Testis (tissue), 2 donors: ENCODE data around the gene ZNF639.

Source experiments
- POLR2A ChIP-seq: fragments of 450-650 bp; IDR thresholded peaks from one replicate; pipeline ENCODE4 v1.6.1; 2017; ENCODE audit warnings: antibody characterized with exemption, mild to moderate bottlenecking, moderate library complexity
- TF ChIP-seq, protein P1 (sequence below), 3 experiments: fragments of 450-650 bp in 2 of 3; fragments of 200-600 bp in 1 of 3; sonication (generic) in 1 of 3; IDR thresholded peaks; one replicate each; pipeline ENCODE4 v1.5.1; 2016 to 2019; ENCODE audit warnings: antibody characterized with exemption in 3 of 3, mild to moderate bottlenecking in 2 of 3, moderate library complexity in 1 of 3

DNA sequence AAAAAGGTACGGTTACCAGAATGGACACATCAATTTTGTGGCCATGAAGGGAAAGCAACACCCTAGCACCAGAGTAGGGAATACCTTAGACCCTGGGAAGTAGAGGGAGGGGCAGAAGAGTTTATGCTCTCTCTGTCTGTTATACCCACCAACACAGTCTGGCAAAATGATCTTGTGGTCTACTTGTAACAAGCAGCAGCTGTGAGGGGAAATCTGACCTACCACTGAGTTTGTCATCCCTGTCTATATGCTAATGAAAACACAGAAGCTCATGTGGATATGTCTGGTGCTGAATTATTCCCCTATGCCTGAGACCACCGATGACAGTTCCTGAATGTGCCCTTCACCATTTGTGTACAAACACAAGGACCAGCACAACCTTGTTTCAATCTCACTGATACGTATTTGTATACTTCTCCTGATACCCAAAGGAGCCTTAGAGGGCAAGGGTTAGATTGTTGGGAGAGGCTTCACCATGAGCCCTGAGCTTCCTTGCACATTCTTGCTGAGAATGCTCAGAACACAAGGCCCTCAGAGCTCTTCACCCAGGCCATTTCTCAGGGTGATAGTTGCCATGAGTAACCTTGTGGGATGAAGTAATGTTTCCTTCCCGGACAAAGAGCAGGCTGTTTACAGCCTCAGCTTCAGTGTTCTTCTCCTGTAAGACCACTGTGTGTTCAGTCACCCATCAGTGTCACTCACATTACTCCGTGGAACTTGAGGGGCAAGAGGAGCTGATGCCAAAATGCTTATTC lies 24.7 kb upstream of the ZNF639 start:
- TF ChIP-seq, protein P1, sequence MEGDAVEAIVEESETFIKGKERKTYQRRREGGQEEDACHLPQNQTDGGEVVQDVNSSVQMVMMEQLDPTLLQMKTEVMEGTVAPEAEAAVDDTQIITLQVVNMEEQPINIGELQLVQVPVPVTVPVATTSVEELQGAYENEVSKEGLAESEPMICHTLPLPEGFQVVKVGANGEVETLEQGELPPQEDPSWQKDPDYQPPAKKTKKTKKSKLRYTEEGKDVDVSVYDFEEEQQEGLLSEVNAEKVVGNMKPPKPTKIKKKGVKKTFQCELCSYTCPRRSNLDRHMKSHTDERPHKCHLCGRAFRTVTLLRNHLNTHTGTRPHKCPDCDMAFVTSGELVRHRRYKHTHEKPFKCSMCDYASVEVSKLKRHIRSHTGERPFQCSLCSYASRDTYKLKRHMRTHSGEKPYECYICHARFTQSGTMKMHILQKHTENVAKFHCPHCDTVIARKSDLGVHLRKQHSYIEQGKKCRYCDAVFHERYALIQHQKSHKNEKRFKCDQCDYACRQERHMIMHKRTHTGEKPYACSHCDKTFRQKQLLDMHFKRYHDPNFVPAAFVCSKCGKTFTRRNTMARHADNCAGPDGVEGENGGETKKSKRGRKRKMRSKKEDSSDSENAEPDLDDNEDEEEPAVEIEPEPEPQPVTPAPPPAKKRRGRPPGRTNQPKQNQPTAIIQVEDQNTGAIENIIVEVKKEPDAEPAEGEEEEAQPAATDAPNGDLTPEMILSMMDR (IDR thresholded peaks at IDR 0.05): no peak
- TF ChIP-seq POLR2A: no peak
